ENCODE measurements around the gene FRYL. TPM values are rescaled to one million over a fixed set of nuclear protein-coding genes. Genes with fewer than 3 reads are reported as not detected.

Gene FRYL
- polyA plus RNA-seq, 6 donors from 2014 or later = 24.4 to 49.5 (median 37.9) TPM

DNA sequence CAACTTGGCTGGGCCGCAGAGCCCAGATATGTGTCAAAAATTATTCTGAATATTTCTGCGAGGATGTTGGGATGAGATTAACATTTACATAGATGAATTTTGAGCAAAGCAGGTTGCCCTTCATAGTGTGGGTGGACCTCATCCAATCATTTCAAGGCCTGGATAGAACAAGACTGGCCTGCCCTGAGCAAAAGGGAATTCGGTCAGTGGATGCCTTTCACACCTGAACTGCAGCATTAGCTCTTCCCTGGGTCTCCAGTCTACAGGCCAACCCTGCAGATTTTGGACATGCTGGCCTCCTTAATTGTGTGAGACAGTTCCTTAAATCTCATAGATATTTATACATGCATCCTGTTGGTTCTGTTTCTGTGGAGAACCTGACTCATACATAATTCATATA lies 329.3 kb downstream of the FRYL start:
- DNase-seq (no peak), ATAC-seq (ENCODE audit: low read depth in 2 of 2) (no peak)
- Mint-ChIP-seq H3K27me3 (peaks cover 0 to 11% (median 5%) of the 10 kb centered on the region in 3 donors), H3K4me1 (no peaks in the 10 kb centered on the region), H3K27ac (no peak overlapping the region), H3K9me3 (peaks cover 0 to 8% (median 0%) of the 10 kb centered on the region in 7 donors), H3K36me3 (no peaks in the 10 kb centered on the region), H3K4me3 (no peak overlapping the region)

GRCh38 chr4:48449151-48449550 lies 330.9 kb downstream of the FRYL start:
- H3K36me3 Mint-ChIP-seq = no peaks in the 10 kb centered on the region
- ATAC-seq (ENCODE audit: low read depth in 2 of 2) (no peak), DNase-seq (no peak)
- no peak overlapping the region for H3K4me3 Mint-ChIP-seq
- H3K27me3 Mint-ChIP-seq = no peaks in the 10 kb centered on the region
- peaks cover 0 to 4% (median 0%) of the 10 kb centered on the region in 7 donors for H3K9me3 Mint-ChIP-seq
- H3K27ac Mint-ChIP-seq = no peak overlapping the region
- no peaks in the 10 kb centered on the region for H3K4me1 Mint-ChIP-seq

Other genes starting within 250 kb of the FRYL start
- gene OCIAD1, start 50.8 kb upstream of the FRYL start, polyA plus RNA-seq (ENCODE audit: low read depth in 6 of 6) = 100 to 1,000 TPM; 190 to 222 (median 202) TPM
- gene OCIAD2, start 126.5 kb upstream of the FRYL start, polyA plus RNA-seq (ENCODE audit: low read depth in 6 of 6) = 100 to 1,000 TPM; 156 to 182 (median 166) TPM
- not detected for gene CWH43, start 206.0 kb upstream of the FRYL start, polyA plus RNA-seq (ENCODE audit: low read depth in 6 of 6)

Data from naive B cell (primary cell).